Transverse colon (tissue), 4 donors: ENCODE data around the gene OTUB2. TPM values are rescaled to one million over a fixed set of nuclear protein-coding genes. Genes with fewer than 3 reads are reported as not detected.

Source experiments
- DNase-seq: peaks from one replicate; pipeline ENCODE4 v3.0.0-alpha.2; 2019
- H3K27ac ChIP-seq, 4 donors: fragments of 200-600 bp; sonication (generic); 2 replicates each; pipeline ENCODE4 v1.5.1; 2016 to 2018; ENCODE audit warnings: inconsistent platforms in 4 of 4
- H3K27me3 ChIP-seq: fragments of 200-600 bp; sonication (generic); 2 replicates; pipeline ENCODE4 v1.5.1; 2017; ENCODE audit warnings: inconsistent platforms
- H3K36me3 ChIP-seq, 4 donors: fragments of 200-600 bp; sonication (generic); 2 replicates each; pipeline ENCODE4 v1.5.1; 2017 to 2019; ENCODE audit warnings: inconsistent platforms in 4 of 4
- H3K4me1 ChIP-seq, 4 donors: fragments of 200-600 bp; sonication (generic); 2 replicates each; pipeline ENCODE4 v1.5.1; 2017 to 2020; ENCODE audit warnings: inconsistent platforms in 4 of 4
- H3K4me3 ChIP-seq, 4 donors: fragments of 200-600 bp; sonication (generic); 1 replicate in 1 of 4; 2 replicates in 3 of 4; pipeline versions ENCODE4 v1.5.1 to v1.6.1; 2017 to 2019; ENCODE audit warnings: inconsistent platforms in 4 of 4
- H3K9me3 ChIP-seq, 2 donors: fragments of 200-600 bp; sonication (generic); 2 replicates each; pipeline ENCODE4 v1.5.1; 2017 to 2019; ENCODE audit warnings: inconsistent platforms in 2 of 2
- CTCF ChIP-seq, 5 experiments: fragments of 200-600 bp in 3 of 5; fragments of 450-650 bp in 2 of 5; sonication (generic) in 3 of 5; IDR thresholded peaks; 1 replicate in 2 of 5; 2 replicates in 3 of 5; pipeline ENCODE4 v1.5.1; 2016 to 2017; ENCODE audit warnings: antibody characterized with exemption in 5 of 5, inconsistent platforms in 3 of 5, mild to moderate bottlenecking in 2 of 5, moderate library complexity in 1 of 5
- EP300 ChIP-seq: sonication (generic); formaldehyde crosslinking; IDR thresholded peaks from one replicate; pipeline ENCODE4 v1.6.1; 2017; ENCODE audit warnings: antibody characterized with exemption, low read depth
- POLR2A ChIP-seq: fragments of 450-650 bp; IDR thresholded peaks from one replicate; pipeline ENCODE4 v1.6.1; 2016; ENCODE audit warnings: antibody characterized with exemption, mild to moderate bottlenecking, moderate library complexity
- POLR2AphosphoS5 ChIP-seq, 3 donors: sonication (generic); formaldehyde crosslinking; IDR thresholded peaks; one replicate each; pipeline ENCODE4 v1.6.1; 2016; ENCODE audit warnings: antibody characterized with exemption in 3 of 3
- WGBS, 2 donors: methylation state at CpG; one replicate each; pipeline ENCODE4 v1.1.5; 2018; ENCODE audit warnings: low coverage in 1 of 2; 5-methylcytosine and 5-hydroxymethylcytosine counted together
- in situ Hi-C, 4 donors: fragments of 200-750 bp; cut with MboI; loops; one replicate each; pipeline versions ENCODE4 v1.15.0 to v1.15.1; 2017; ENCODE audit warnings: low sequenced_read_pairs in 3 of 4, low pct_ligation_motif_present in 1 of 4, low pct_unique_long_range_greater_than_20kb in 1 of 4
- intact Hi-C: fragments of 100-400 bp; cut with DNase I; formaldehyde crosslinking; loops from one replicate; pipeline ENCODE4 v1.15.1; 2023; ENCODE audit warnings: low total_unique reads
- total RNA-seq, 4 donors: library from RNA; depleted of rRNA; stranded (reverse); fragments of >200 nt; gene quantifications; one replicate each; pipeline ENCODE4 v1.1.0, GENCODE V29; 2016

OTUB2 gene
- total RNA-seq, 4 donors from 2014 or later: 2.6 to 2.7 TPM; not detected in 2

GRCh38 chr14:93997082-93997481, 29.1 kb upstream of the OTUB2 start, which contains the start of gene CCDC197:
Gene CCDC197, plus strand, starts transcription at chr14:93997301. Its CDS starts 831 bp downstream, at chr14:93998132.
- Histone ChIP-seq H3K4me1 (peaks cover 0 to 8% (median 0%) of the 10 kb centered on the region in 4 donors), H3K27me3 (no peaks in the 10 kb centered on the region), H3K36me3 (no peaks in the 10 kb centered on the region), H3K9me3 (no peaks in the 10 kb centered on the region), H3K27ac (peak within 1 kb of the TSS in 1 of 4 donors; percentile 76), H3K4me3 (no peak within 1 kb of the TSS)
- intact Hi-C loops: no loop called here
- in situ Hi-C loops: no loop called here
- TF ChIP-seq POLR2A (no peak), POLR2AphosphoS5 (IDR thresholded peaks at IDR 0.05) (no peak), CTCF (IDR thresholded peaks at IDR 0.05) (no peak), EP300 (no peak)
- DNase-seq: no peak
- WGBS, 2 donors: 88% methylated on average over 1 of the region's 1 CpG; no CpG with 5 or more reads in 1 of the 2 donors

- no peaks in the 10 kb centered on the region for H3K36me3 ChIP-seq
- in situ Hi-C loops (no loop called here), intact Hi-C loops (no loop called here)
- H3K27ac ChIP-seq: no peak overlapping the region
- no peaks in the 10 kb centered on the region for H3K27me3 ChIP-seq
- H3K4me1 ChIP-seq: peaks cover 0 to 8% (median 0%) of the 10 kb centered on the region in 4 donors
- WGBS, 2 donors: 79% methylated on average over 17 of the region's 17 CpGs; no CpG with 5 or more reads in 1 of the 2 donors
- no peaks in the 10 kb centered on the region for H3K9me3 ChIP-seq
- TF ChIP-seq CTCF (IDR thresholded peaks at IDR 0.05) (no peak), POLR2AphosphoS5 (IDR thresholded peaks at IDR 0.05) (no peak), POLR2A (no peak), EP300 (no peak)
- no peak for DNase-seq
- no peak overlapping the region for H3K4me3 ChIP-seq
Observed at GRCh38 chr14:93997916-93998870, 27.9 kb upstream of the OTUB2 start.

- intact Hi-C loops (no loop called here), in situ Hi-C loops (no loop called here)
- Histone ChIP-seq H3K4me3 (no peak overlapping the region), H3K9me3 (no peaks in the 10 kb centered on the region), H3K27me3 (no peaks in the 10 kb centered on the region), H3K4me1 (peaks cover 0 to 8% (median 0%) of the 10 kb centered on the region in 4 donors), H3K27ac (no peak overlapping the region), H3K36me3 (no peaks in the 10 kb centered on the region)
- no peak for DNase-seq
- TF ChIP-seq POLR2A (no peak), EP300 (no peak), POLR2AphosphoS5 (IDR thresholded peaks at IDR 0.05) (no peak), CTCF (IDR thresholded peaks at IDR 0.05) (no peak)
- 89% methylated on average over 5 of the region's 7 CpGs; no CpG with 5 or more reads in 1 of the 2 donors for WGBS, 2 donors
Observed at GRCh38 chr14:93998871-93999403, 27.2 kb upstream of the OTUB2 start.

GRCh38 chr14:93999573-93999972, 26.6 kb upstream of the OTUB2 start:
- Histone ChIP-seq H3K9me3 (no peaks in the 10 kb centered on the region), H3K27ac (no peak overlapping the region), H3K36me3 (no peaks in the 10 kb centered on the region), H3K4me1 (peaks cover 0 to 8% (median 0%) of the 10 kb centered on the region in 4 donors), H3K27me3 (no peaks in the 10 kb centered on the region), H3K4me3 (no peak overlapping the region)
- in situ Hi-C loops (no loop called here), intact Hi-C loops (no loop called here)
- 86% methylated on average over 8 of the region's 8 CpGs; no CpG with 5 or more reads in 1 of the 2 donors for WGBS, 2 donors
- DNase-seq: no peak
- TF ChIP-seq POLR2AphosphoS5 (IDR thresholded peaks at IDR 0.05) (no peak), EP300 (no peak), CTCF (IDR thresholded peaks at IDR 0.05) (no peak), POLR2A (no peak)
